NCI-H2107 (cell line): Measurements from ENCODE around the gene RCAN2.

ENCODE experiments used
- DNase-seq: peaks from one replicate; lab custom pipeline; 2025; lab: John Stamatoyannopoulos, UW

RCAN2 gene

DNA sequence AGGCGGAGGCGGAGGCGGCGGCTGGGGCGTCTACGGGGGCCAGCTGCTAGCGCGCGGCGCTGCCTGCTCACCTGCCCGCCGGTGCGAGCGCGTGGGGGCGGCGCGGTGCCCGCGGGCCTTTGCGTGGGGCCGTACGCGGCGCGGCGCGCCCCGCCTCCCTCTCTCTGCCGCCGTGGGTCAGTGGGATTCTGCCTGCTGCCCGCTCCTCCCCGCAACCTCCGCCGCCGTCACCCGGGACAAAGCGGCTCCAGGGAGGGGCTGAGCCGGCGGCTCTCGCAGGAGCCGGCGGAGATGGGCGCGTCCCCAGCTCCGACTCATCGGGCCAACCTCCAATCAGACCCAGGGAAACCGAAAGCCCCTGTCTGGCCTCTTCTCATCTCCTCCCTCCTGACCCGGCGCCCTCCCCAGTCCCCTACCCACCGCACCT lies at the start of gene RCAN2:
RCAN2 (minus strand) TSS at position 249 of the 427 bp plus-strand sequence.
- no peak for DNase-seq

DNA sequence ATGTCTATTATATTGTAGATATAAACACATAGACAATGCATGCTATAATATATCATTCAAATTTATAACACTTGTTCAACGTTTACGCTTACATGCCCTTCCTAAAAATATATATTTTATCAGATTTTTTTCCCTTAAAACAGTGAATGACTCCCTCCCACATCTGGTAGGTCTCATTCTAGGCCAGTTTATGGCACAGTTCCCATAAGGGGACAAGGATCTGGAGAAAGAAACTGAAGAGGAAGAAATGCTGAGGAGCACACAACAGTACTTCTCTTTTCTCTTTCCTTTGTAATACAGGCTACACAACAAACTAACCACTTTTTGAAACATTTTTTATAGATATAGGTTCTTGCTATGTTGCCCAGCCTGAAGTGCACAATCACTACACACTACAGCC lies 48.6 kb upstream of the RCAN2 start:
- DNase-seq = no peak

DNA sequence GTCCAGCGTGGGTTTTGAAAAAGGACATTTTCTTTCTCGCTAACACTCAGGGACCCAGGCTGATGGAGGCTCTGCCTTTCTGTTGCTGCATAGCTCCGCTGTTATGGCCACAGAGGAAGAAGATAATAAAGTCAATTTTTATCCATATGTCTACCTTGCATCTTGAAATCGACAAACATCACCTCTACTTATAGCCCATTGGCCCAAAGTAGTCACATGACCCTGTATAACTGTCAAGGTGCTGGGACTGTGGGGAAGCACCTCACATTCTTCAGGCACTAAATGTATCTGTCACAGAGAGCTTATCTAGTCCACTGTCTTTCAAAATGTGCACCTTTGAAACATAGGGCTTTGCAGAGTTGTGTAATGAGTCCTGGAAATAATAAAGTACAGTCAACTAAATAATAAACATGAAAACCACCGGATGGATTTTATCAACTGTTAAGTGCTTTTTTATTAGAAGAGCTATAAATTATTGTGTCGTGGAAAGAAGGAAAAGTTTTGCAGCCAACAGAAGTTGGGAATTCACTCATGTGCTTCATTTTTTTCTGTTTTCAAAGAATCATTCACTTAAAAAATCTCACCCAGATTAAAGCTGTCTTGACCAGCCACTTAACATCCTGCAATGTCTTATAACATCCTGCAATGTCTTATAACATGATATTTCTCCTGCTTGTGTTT lies 47.7 kb upstream of the RCAN2 start:
- no peak for DNase-seq

DNA sequence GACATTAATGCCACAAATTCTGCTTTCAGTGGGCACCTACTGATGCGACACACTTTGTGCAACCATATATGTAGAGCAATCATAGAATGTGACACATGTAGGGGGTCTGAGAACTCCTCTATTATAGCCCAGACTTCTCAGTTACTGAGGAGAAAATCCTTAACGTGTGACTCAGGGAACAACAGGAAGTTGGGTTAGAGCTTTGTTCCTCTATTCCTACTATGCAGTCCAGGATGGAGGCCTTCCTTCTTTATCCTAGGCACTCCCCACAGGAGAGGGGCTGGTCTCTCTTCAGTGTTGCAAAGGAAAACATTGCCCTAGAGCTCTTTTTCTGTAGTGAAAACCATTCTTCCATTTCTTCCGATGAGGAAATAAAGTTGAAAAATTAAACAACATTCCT lies 39.6 kb upstream of the RCAN2 start:
- no peak for DNase-seq

DNA sequence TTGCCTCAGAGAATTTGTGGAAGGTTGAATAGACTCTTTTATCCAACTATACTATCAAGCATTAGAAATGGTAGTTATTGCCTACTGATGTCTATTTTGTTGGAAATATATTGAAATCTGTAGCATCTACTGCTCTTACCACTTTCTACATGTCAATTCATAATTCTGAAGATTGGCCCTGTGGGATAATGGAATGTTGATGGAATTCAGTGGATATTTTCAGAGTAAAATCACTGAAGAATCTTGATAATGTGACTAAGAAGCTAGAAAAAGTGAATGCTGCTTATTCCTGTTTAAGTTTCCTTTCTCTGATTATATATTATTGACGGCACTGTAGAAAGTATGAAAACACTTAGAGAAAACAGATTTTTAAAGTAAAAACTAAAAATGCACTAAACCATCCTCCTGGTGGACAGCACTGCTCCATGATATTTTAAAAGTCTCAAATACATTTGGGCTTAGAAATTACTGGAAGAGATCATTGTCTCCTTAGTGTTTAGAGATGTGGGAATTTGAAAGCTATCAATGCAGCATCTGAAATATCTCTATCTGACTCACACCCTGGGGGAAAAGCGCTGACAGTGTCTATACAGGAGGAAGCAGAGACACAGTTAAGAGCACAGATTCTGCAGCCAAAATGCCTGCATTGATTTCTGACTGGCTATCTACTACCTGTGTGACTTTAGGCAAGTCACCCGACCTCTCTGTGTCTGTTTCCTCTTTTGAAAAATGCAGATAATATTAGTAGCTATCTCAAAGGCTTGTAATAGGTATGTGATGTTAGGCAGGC lies 37.9 kb upstream of the RCAN2 start:
- DNase-seq = no peak

DNA sequence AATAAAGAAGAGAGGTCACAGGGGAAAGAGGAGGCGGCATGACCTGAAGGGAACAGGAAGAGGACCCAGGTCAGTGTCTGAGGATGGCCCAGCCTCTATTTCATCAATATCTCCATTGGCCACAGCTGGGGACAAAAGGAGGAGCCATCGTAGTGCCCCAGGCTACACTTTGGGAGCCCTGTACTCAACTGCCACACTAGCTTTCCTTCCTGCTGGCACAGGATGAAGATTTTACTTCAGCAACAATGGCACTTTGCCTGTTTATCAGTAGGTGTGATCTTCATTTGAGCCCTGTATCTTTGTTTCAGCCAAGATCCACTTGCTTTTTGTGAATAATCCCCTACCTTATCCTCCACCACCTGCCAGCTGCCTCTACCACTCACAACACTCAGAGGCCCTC lies 35.4 kb upstream of the RCAN2 start:
- no peak for DNase-seq

DNA sequence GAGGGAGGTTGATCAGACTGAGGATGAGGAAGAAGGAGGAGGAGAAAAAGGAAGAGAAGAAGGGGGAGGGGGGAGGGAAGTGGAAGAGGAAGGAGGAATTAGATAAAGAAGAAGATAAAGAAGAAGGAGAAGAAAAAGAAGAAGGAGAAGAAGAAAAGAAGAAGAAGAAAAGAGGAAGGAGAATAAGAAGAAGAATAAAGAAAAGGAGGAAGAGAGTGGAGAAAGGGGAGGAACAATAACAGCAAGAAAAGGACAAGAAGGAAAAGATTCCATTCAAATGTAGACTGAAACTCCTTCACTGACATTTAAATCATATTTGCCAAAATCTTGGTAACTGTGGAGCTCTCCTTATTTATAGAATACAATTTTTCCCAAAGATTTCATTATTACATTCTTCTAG lies 34.3 kb upstream of the RCAN2 start:
- DNase-seq = no peak

DNA sequence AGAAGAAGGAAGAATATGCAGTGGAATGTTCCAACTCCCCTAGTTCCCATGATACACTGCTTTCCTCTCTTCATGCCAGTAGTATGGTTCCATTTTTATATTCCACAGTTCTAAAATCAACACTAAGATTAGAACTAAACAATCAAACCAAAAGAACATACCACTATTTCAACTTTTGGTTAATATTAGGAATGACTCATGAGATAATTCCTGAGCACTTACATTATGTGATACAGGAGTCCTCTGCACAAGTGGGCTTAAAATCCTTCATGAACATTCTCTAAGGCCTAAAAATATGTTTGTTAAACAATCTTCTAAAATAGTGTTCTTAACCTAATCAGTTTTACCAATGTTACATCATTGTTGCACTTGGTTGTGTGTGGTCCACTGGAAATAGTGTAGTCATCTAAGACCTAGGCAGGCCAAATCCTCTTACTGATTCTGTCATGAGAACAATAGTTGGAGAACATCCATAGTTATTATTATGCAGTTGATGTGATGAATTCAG lies 30.3 kb upstream of the RCAN2 start:
- DNase-seq = no peak

DNA sequence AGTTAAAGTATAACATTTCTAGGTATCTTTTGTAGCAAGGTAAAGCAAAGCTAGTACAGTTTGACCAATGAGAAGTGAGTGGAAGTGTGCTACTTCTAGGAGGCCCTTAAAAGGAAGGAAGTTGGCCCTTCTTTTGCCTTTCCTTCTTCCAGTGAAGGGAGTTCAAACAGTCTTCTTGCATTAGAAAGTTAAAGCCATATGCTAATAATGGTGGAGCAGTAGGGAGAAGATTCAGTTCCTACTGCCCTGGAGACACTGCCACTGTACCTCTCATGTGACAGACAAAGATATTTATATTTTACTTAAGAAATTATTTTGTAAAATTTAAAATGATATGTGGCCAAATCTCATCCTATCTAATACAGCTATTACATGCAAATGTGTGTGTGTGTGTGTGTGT lies 26.0 kb upstream of the RCAN2 start:
- no peak for DNase-seq

DNA sequence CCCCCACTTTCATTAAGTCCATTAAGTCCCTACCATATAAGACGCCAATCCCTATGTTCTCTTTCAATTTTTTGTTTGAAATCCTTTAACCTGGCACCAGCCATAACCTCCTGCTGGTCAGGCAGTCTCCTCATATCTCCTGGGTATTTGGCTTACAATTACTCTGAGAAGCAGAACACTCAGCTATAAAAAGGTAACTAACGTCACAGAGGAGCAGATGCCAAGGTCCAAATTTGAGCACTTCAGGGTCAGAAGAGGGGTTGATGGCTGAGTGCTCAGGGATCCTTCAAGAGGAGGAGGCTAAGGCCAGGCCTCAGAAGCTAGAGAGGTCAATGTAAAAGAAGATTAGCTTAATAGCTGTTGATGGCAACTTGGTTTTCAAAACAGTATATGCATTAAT lies 22.3 kb upstream of the RCAN2 start:
- no peak for DNase-seq

DNA sequence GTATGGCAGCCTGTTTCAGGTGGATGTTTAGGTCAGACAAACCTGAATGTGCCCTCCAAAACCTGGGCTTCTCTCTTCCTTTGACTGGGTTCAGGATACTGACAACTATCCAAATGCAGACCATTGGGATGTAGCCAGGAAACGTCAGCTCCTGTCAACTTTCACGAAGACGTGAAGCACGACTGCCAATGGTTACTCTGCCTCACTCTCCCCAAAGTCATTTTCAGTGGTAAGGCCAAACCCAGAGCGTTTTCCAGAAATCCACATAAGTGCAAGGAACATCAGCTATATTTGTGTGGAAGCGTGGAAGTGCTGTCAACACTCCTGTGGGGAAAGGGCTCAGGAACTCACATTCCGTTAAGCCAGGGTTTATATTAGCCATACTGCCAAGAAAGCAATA lies 20.1 kb upstream of the RCAN2 start:
- no peak for DNase-seq

DNA sequence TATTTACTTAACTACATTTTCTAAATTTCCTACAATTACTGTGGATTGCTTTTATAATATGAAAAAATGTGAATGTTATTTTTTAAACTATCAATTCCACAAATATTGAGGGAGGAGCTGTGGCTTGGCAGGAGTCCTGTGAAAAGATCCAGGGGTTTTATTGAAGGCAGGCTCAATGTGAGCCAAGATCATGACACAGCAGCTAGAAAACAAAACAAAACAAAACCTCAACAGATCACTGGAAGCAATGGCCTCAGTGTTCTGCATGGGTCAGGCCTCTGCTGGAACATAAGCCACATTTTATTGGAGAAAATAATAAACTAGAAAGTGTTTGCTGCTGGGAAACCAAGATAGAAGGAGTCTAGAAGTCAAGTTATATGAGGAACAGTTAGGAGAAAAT lies 19.4 kb upstream of the RCAN2 start:
- DNase-seq = no peak

DNA sequence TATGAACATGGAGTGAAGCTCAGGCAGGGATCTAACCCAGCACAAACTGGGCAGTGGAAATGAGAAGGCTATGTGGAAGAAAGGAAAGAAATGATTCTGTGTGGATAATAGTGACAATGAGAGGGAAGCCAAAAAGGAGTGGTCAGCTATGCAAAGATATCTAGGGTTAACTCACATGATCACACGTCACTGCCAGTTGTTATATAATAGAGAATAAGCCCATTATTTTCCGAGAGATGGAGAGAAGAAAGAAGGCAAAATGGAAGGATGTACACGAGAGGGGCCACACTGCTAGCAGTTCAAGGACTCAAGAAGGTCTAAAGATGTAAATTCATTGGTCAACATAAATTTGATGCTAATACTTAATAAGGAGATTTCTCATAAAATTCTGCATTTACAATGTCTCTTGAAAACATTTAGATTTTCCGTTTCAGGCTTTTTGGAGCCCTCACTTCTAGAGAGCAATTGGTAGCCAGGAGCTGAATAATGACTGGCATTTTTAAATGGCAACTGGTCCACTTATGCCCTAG lies 18.8 kb upstream of the RCAN2 start:
- no peak for DNase-seq

DNA sequence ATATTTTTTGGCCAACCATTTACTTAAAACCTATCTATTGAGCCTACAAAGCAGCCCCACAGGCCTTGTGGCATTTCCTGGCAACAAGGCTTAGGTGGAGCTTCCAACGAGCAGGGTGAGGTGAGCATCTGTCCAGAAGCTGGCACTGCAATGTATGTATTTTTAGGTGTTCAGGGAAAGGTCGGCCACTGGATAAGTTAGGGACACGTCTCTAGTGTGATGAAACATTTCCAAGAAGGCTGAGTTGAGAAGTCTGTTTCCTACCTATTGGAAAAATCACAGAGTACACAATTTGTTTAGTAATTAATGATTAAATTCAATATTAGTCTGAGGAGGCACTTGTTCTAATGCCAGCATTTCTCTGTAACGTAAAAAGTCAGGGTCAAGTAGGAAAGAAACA lies 17.8 kb upstream of the RCAN2 start:
- no peak for DNase-seq

DNA sequence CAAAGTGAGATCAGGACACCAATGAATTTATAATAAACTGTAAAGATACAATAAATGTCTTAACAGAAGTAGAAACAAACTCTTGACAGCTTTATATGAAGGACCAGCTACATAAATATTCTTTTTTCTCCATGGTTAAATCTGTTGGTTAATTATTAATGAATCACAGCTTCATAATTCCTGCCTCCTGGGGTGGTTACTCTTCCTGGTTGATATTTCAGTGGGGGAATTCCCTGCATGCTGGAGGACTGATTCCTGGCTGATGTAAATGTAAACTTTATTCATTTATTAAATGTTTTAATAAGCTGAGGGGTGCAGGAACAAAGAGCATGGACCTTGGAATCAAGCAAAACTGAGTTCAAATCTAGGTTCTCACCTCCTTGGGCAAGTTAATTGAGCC lies 16.2 kb upstream of the RCAN2 start:
- no peak for DNase-seq

DNA sequence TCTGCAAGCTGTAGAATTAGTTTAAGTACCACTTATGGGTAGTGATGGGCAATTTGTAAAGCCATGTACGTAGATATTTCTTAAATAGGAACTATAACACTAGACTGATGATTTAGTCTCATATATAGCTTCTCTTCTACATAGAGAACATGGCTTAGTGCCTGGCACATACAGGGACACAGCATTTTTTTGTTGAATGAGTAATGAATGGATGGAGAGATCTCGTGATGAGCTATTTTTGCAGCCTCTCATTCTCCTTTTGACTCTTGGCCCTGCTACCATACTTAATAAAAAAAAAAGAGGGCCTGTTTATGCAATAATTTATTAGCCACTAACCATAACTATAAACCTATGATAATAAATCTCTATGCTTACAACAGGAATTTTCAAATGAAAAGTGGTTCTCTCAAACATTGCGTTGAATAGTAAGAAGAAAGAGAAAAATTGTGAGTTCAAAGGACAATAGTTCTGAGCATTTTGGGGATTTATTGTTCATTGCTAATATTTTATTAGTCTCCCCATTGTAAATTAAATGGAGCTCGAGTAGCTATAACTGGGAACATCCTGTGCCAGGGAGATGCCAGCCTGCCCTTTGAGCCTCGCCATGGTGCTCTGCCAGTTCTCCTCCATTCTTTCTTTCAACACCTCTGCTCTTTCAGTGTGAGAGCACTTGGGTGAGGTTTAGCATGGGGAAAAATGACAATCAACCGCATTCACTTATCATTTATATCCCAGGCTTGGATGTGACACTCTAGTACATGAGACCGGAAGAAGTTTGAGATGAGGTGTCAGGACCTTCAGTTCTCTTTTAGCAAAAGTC lies 14.7 kb upstream of the RCAN2 start:
- no peak for DNase-seq

DNA sequence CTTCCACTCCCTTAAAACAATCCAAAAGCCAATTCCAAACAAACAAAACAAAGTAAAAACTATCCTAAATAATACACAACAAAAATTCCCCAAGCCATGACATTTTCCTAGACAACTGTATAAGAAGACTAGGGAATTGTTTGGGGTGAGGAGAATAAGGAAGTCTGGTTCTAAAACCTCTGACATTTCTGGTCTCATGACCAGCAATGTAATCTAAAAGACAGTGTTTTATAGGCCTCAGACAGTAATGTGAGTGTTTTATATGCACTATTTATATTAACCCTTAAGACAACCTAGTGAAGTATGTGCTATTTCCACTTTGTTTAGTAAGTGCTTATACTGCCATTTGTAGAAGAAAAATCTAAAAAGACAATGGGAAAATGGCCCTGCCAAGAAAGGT lies 13.0 kb upstream of the RCAN2 start:
- DNase-seq = no peak

DNA sequence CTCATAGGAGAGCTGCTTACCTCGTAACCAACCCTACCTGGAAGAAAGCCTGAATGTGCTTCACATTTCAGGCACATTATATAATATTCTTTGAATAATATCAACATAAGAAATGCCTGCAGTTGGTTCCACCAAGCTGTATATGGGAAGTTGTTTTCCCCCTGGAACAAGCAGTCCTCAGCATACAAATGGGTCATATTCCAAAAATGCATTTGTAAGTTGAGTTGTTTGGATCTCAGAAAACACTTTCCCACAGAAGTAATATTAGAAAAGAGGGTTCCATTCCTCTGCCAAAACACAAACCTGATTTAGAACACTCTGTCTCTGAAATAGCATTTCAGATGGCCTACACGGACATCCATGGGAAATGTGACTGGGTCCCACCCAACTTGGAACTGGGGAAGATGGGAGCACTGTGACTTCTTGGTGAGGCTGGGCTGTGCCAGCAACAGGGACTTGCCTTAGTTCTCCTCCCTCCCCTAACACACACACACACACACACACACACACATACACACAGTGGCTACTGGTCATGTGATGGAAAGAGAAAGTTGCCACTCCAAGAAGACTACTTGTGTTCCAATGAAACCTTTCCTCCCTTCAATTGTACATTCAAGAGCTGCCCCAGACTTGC lies 11.4 kb upstream of the RCAN2 start:
- no peak for DNase-seq

DNA sequence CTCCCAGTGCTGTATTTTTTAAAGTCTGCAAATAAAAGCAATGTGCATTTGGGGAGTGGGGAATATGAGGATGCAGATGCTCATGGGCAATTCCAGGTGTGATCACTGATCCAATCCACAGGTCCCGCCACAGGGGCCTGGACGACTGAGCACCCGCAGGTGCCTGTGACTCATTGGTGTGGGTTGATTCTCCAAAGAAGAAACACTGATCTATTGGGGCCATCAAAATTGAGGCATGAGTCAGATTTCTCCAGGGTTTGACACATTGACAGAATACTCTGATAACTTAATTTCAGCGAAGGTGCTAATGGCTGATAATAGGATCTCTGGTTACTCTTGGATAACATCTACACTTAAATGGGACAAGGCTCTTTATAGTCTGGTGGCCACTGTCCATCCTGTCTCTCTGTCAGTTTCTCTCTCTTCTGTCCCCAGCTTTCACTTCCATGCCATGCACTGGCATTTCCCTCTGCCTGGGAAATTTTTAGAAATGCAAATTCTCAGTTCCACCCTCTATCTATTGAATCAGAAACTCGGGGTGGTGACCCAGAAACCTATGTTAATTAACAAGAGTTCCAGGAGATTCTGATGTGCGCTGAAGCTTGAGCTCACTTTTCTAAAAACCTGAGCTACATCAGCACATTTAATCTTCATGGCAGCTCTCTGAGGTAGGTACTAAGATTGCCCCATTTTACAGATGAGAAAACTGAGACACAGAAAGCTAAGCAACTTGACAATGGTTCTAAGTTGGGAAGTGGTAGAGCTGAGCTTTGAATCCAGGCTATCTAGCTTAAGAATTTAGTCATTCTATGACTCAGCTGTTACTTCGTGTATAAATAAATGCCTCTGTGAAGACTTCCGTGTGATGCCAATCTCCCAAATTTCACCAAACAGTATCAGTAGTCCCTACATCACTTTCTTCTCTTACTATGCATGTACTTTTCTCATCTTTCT lies 10.2 kb upstream of the RCAN2 start:
- no peak for DNase-seq

DNA sequence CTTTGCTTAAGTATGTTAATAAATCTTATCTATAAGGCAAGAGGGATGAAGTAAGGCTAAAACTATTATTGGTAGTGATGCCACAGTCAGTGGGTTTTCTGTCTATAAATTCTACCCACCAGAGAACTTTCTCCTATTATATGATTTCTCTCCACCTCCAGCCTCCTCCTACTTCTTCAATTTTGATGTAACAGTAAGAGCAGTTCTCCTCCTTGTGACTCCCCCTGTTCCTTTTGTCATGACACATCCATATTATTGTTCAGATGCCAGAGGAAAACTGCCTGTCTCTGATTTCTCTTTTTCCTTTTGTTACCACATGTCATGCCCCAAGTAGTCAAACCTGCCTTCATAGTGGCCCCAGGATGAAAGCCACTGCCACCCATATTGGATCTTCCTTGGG lies 9.1 kb upstream of the RCAN2 start:
- DNase-seq = no peak
